NCI-H187 (cell line): Measurements from ENCODE around the gene CFAP410.

Experiments
- DNase-seq, 2 experiments: peaks; one replicate each; lab custom pipeline; 2025; lab: John Stamatoyannopoulos, UW

Gene CFAP410

GRCh38 chr21:44298301-44298700 is 40.9 kb downstream of the CFAP410 start:
- DNase-seq: no peak

GRCh38 chr21:44297525-44298290 is 41.5 kb downstream of the CFAP410 start:
- peak; percentile 36 to 74 for DNase-seq

GRCh38 chr21:44296916-44297315 is 42.3 kb downstream of the CFAP410 start:
- DNase-seq: no peak

DNA sequence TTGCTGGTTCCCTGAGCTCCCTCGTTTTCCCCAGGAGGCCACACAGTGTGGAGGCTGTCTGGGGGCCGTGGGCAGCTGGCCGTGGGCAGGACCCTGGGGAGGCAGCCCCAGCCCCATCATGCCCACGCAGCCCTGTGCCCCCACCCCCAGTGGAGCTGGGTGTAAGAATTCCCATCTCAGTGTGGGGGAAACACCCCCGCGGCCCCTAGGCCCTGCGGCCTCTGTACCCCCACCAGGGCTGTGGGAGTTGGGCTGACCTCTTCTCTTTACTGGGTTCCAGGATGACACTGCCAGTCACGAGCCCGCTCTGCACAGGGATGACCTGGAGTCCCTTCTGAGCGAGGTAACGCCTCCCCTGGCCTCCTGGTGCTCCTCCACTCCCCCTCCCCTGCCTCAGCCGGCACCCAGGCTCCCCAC is 43.1 kb downstream of the CFAP410 start:
- DNase-seq: no peak

DNA sequence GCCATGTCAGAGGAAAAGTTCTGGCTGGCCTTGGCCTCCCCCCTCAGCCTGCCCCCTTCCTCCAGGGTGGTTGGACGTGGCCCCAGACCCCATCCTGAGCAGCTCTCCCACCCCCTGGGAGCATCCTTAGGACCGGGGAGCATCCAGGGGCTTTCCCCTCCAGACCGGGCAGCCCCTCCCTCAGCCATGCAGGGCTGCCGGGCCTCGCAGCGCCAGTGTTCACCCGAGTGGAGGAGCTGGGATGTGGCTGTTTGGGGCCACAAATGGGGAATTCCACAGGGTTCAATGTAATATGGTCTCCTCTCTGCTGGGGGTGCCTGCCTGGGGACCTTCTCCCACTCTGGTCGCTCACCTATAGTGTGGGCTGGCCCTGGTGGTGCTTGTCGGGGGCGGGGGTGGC is 43.5 kb downstream of the CFAP410 start:
- no peak for DNase-seq

GRCh38 chr21:44295163-44295573 is 44.0 kb downstream of the CFAP410 start:
- DNase-seq: no peak

DNA sequence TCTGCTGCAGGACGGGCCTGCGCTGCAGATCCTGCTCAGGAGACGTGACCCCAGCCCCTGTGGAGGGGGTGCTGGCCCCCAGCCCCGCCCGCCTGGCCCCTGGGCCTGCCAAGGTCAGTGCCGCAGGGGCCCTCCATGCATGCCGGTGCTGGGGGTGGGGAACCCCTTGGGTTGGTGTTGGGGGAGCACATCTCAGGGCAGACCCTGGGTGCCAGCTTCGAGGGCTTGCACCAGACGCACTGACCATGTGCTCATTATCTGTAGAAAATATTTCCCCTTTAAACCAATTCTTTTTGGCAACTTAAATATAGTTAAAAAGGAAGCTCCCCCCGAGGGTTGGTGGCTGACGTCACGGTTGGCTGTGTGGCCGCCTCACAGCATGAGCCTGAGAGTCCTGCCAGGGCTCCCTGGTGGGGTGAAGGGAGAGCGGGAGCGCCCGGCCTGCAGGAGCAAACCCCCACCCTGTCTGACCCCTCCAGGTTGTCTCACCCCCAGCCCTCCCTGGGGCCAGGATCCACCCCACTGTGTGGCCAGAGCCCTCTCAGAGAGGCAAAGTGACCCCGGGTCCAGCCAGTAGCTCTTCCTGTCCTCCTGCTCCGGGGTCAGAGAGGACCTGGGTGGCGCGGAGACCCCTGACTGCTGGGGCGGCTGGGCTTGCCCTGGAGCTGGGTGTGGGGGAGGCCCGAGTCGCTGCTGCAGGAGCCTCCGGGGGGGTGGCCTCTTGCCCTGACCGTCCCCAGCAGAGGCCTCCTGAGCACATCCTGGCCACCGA is 44.6 kb downstream of the CFAP410 start:
- DNase-seq: no peak

GRCh38 chr21:44293551-44294231 is 45.5 kb downstream of the CFAP410 start:
- DNase-seq: no peak

- no peak for DNase-seq
Measured at GRCh38 chr21:44292812-44293195, 46.4 kb downstream of the CFAP410 start.

GRCh38 chr21:44291936-44292811 is 47.0 kb downstream of the CFAP410 start:
- no peak for DNase-seq

- DNase-seq: no peak
Measured at GRCh38 chr21:44291078-44291935, 47.9 kb downstream of the CFAP410 start.

GRCh38 chr21:44290327-44291077 is 48.7 kb downstream of the CFAP410 start:
- no peak for DNase-seq

DNA sequence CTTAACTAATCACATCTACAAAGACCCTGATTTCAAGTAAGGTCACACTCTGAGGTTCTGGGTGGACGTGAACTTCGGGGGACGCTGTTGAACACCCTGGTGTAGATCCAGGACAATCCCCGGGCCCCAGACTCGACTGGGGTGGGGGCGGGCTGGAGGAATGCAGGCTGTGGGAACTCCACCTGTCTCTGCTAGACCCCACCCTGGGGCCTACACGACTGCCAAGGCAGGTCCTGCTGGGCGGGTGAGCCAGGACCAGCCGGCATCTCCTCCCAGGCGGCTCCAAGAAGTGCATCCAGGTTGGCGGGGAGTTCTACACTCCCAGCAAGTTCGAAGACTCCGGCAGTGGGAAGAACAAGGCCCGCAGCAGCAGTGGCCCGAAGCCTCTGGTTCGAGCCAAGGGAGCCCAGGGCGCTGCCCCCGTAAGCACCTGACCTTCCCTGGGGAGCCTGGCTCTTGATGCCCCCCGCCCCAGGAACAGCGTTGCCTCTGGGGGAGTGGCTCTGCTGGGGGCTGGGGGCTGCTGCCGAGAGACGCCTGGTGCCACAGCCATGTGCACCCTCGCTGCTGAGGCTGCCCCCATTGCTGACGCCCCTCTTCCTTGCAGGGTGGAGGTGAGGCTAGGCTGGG is 49.7 kb downstream of the CFAP410 start:
- DNase-seq: no peak

DNA sequence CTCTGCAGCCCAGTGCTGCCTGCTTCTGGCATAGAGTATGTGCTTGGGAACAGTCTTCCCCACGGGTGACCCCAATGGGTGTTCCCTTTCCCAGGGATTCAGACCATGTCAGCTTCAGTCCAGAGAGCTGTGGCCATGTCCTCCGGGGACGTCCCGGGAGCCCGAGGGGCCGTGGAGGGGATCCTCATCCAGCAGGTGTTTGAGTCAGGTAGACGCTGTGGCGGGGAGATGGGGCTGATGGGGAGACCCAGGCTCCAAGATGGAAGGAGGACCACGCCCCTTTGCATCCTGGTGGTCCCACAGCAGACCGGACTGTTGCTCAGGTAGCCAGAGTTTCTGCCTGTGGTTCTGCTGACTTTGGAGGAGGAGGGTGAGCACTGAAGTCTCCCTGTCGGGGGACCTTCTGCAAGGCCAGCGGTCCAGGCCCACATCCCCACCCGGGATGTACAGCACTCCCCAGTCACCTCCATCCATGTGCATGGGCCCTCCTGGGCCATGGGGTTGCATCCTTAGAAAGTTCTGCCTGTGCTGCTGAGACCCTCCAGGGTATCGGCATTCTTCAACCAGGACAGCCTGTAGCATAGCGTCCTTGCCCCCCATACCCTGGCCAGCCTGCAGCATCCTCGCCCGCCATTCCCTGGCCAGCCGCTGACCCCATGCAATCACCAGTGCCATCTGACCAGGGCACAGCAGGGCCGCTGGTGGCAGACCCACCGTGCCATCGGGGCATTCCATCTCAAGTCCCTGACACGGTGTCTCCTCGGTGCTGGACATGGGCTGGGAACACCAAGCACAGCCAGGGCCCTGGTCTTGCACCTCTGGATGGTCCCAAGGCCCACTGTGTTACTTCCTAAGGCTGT is 50.7 kb downstream of the CFAP410 start:
- DNase-seq: no peak

- no peak for DNase-seq
Measured at GRCh38 chr21:44286716-44287632, 52.2 kb downstream of the CFAP410 start.

- DNase-seq: no peak
Measured at GRCh38 chr21:44286086-44286715, 53.0 kb downstream of the CFAP410 start.
